HUES64 (cell line): ENCODE data around the gene OPN1MW3.
"Not testable (repeated sequence)": the region's sequence is repeated elsewhere in the genome, so short reads cannot be mapped to it uniquely, and the experiment has no call there.

Experiments
- H3K27ac ChIP-seq: 2 replicates; pipeline ENCODE4 v1.7.0; 2013; ENCODE audit warnings: low read depth, low read length, inconsistent platforms
- H3K27me3 ChIP-seq: 2 replicates; pipeline ENCODE4 v1.6.1; 2013; ENCODE audit warnings: mild to moderate bottlenecking, low read length; ENCODE audit not compliant: insufficient read depth
- H3K36me3 ChIP-seq: 2 replicates; pipeline ENCODE4 v1.6.1; 2013; ENCODE audit warnings: mild to moderate bottlenecking, low read length; ENCODE audit not compliant: insufficient read depth
- H3K4me1 ChIP-seq: 2 replicates; pipeline ENCODE4 v1.6.1; 2013; ENCODE audit warnings: mild to moderate bottlenecking, low read length, moderate library complexity; ENCODE audit not compliant: insufficient read depth
- H3K4me3 ChIP-seq: 2 replicates; pipeline ENCODE4 v1.5.1; 2013; ENCODE audit warnings: mild to moderate bottlenecking, low read length, moderate library complexity
- H3K9ac ChIP-seq: 2 replicates; pipeline ENCODE4 v1.6.1; 2013; ENCODE audit warnings: mild to moderate bottlenecking, low read depth, low read length
- H3K9me3 ChIP-seq: 2 replicates; pipeline ENCODE4 v1.6.1; 2013; ENCODE audit warnings: low read depth, low read length; ENCODE audit not compliant: insufficient read depth
- WGBS: fragments of 150-250, 120-280 bp; methylation state at CpG from one replicate; pipeline ENCODE4 v1.1.7; 2013; ENCODE audit warnings: missing lambda C conversion rate; 5-methylcytosine and 5-hydroxymethylcytosine counted together

The OPN1MW3 gene

DNA sequence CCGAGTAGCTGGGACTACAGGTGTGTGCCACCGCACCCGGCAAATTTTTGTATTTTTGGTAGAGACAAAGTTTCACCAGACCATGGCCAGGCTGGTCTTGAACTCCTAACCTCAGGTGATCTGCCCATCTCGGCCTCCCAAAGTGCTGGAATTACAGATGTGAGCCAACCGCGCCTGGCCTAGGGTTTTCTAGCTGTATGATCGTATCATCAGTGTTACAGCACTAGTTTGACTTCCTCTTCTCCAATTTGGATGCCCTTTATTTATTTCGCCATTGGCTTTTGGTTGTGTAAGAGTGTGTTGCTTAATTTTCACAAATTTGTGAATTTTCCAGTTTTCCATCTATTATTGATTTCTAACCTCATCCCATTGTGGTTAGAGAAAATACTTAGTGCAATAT lies 43.4 kb downstream of the OPN1MW3 start:
- 97% methylated on average over 7 of the region's 8 CpGs for WGBS
- Histone ChIP-seq H3K27me3 (no peaks in the 10 kb centered on the region), H3K4me1 (no peaks in the 10 kb centered on the region)

DNA sequence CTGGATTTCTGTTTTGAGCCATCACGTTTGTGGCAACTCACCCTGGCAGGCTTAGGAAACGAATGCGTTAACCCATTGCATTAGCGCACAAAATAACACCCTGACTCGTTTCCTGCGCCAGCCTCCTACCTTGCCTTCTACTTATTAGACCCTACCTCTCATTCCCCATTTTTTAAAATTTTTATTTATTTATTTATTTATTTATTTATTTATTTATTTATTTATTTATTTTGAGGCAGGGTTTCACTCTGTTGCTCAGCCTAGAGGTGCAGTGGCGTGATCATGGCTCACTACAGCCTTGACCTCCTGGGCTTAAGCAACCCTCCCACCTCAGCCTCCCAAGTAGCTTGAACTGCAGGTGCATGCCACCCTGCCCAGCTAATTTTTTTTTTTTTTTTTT lies 45.6 kb downstream of the OPN1MW3 start:
- not testable (repeated sequence) for H3K9me3 ChIP-seq, H3K9ac ChIP-seq, H3K4me1 ChIP-seq, H3K27ac ChIP-seq, H3K4me3 ChIP-seq, H3K27me3 ChIP-seq, H3K36me3 ChIP-seq
- WGBS: 98% methylated on average over 7 of the region's 7 CpGs

More for the DNA sequence above, 43.4 kb downstream of the OPN1MW3 start:
- H3K27ac ChIP-seq: no peak overlapping the region
- no peaks in the 10 kb centered on the region for H3K9me3 ChIP-seq
- no peak overlapping the region for H3K4me3 ChIP-seq
- H3K36me3 ChIP-seq: no peaks in the 10 kb centered on the region
- H3K9ac ChIP-seq: no peak overlapping the region

DNA sequence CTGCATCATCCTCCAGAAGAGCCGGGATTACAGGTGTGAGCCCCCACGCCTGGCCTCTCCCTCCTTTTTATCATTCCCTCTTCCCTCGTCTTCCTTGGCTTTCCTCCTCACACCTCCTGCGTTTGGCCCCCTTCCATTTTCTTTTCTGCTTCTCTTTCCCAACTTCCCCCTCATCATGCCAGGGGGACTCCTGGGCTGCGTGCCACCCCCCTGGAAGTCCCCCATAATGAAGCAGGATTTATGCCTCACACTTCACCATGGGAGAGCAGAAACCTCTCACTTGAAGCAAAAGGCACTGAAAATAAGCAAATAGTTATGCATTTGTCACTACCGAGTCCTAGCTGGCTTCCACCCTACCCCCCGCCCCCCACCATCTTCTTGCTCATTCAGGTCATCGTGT lies 46.1 kb downstream of the OPN1MW3 start:
- 86% methylated on average over 8 of the region's 8 CpGs for WGBS

DNA sequence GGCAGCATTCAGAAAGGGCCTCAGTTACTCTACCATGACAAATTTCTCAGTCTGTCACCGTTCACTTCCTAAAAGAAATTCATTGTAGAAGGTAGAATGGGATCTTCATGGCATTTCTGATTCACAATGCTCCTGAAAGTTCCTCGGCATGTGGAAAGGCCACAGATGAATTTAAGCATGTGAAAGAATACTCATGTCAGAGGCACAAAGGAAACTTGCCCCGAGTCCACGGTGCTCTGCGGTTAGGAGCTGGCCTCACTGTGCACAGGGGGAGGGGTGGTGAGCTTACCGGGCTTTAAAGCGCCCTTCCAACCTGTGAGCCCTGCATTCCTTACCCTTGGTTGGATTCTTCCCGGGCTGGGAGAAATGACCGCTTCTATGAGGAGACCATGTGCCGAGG lies 47.5 kb downstream of the OPN1MW3 start:
- no peak overlapping the region for H3K9ac ChIP-seq

More for the DNA sequence above, 46.1 kb downstream of the OPN1MW3 start:
- H3K36me3 ChIP-seq: no peaks in the 10 kb centered on the region
- H3K27me3 ChIP-seq: no peaks in the 10 kb centered on the region
- no peaks in the 10 kb centered on the region for H3K4me1 ChIP-seq
- no peaks in the 10 kb centered on the region for H3K9me3 ChIP-seq
- no peak overlapping the region for H3K4me3 ChIP-seq
- no peak overlapping the region for H3K9ac ChIP-seq
- H3K27ac ChIP-seq: no peak overlapping the region

DNA sequence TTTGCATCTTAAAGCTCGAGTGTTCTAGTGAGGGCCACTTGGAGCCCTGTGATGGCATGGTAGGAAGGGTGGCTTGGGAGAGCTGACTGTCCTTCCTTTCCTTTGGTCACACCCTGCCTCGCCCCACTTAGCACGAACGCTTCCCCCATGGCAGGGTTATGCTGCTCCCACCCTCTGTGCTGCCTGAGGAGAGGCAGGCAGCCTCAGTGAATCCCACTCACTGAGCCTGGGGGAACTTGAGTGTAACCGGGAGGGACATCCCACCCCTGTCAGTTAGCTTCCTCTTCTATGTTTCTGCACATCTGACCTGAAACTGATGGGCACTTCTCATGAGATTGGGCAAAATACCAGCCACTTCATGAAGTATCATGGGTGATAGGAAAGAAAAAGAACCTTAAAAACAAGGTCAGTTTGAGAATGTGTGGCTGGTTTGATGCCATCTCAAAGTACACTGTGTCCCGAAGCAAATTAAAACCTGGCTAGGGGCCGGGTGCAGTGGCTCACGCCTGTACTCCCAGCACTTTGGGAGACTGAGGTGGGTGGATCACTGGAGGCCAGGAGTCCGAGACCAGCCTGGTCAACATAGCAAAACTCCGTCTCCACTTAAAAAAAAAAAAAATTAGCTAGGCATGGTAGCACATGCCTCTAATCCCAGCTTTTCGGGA lies 48.3 kb downstream of the OPN1MW3 start:
- H3K27ac ChIP-seq: no peak overlapping the region
- no peak overlapping the region for H3K9ac ChIP-seq
- no peak overlapping the region for H3K4me3 ChIP-seq
- H3K36me3 ChIP-seq: no peaks in the 10 kb centered on the region
- H3K4me1 ChIP-seq: no peaks in the 10 kb centered on the region
- 93% methylated on average over 11 of the region's 11 CpGs for WGBS
- H3K9me3 ChIP-seq: no peaks in the 10 kb centered on the region
- no peaks in the 10 kb centered on the region for H3K27me3 ChIP-seq

More for the DNA sequence above, 47.5 kb downstream of the OPN1MW3 start:
- Histone ChIP-seq H3K4me3 (no peak overlapping the region), H3K4me1 (no peaks in the 10 kb centered on the region), H3K9me3 (no peaks in the 10 kb centered on the region), H3K27ac (no peak overlapping the region), H3K36me3 (no peaks in the 10 kb centered on the region), H3K27me3 (no peaks in the 10 kb centered on the region)
- 71% methylated on average over 9 of the region's 10 CpGs for WGBS

DNA sequence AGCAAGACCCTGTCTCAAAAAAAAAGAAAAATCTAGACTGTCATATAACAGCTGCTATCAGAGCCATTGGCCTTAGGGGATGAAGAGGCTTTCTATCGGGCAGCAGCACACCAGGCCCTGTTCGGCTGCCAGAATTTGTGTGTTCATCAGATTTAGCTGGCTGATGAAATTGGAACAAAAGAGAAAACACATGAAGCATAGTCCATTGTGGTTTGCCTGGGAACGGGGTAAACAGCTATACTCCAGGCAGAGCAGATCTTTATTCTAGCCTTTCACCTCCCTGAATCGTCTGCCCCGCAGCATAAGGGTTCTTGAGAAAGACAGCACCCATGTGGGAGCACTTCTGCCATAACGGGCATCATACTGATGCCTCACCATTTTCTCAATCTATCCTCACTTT lies 49.8 kb downstream of the OPN1MW3 start:
- Histone ChIP-seq H3K9ac (no peak overlapping the region), H3K9me3 (no peaks in the 10 kb centered on the region), H3K27me3 (no peaks in the 10 kb centered on the region), H3K4me1 (no peaks in the 10 kb centered on the region), H3K36me3 (no peaks in the 10 kb centered on the region), H3K27ac (no peak overlapping the region), H3K4me3 (no peak overlapping the region)
- WGBS: 93% methylated on average over 6 of the region's 6 CpGs

DNA sequence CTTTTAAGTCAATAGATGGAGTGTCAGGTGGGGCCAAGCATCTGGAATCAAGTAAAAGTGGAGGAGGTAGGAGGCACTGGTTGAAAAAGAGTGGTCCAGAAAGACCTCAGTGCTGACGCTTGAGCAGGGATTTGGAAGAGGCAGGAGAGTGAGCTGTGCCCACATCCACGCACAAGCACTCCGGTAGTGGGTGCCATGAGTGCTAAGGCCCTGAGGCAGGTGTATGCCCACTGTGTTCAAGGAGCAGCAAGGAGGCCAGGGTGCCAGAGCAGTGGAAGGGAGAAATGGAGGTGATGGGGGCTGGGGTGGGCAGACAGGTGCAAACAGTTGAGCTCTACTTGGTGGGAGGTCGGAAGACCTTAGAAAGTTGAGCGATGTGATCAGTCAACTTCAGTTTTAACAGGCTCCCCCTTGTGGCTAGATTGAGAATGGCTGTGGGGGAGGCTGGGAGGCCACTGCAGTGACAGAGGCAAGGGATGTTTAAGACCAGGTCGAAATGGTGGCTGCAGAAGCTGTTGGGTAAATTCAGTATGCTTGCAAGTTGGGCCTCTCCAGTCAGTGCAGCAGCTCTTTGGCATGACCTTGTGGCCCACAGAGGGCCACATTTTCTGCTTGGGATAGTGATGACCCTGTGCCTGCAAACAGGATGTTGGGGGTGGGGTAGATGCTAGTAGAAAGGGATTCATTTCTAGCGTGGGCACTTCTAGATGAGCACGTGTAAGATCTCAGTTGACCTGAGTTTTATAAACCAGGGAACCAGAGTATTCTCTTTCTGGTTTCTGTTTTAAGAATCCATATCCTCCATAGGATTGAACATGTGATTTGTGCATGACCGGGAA lies 50.9 kb downstream of the OPN1MW3 start:
- Histone ChIP-seq H3K9ac (no peak overlapping the region), H3K9me3 (no peaks in the 10 kb centered on the region), H3K27ac (no peak overlapping the region), H3K4me3 (no peak overlapping the region), H3K4me1 (no peaks in the 10 kb centered on the region), H3K36me3 (no peaks in the 10 kb centered on the region), H3K27me3 (no peaks in the 10 kb centered on the region)
- WGBS: 61% methylated on average over 8 of the region's 9 CpGs

DNA sequence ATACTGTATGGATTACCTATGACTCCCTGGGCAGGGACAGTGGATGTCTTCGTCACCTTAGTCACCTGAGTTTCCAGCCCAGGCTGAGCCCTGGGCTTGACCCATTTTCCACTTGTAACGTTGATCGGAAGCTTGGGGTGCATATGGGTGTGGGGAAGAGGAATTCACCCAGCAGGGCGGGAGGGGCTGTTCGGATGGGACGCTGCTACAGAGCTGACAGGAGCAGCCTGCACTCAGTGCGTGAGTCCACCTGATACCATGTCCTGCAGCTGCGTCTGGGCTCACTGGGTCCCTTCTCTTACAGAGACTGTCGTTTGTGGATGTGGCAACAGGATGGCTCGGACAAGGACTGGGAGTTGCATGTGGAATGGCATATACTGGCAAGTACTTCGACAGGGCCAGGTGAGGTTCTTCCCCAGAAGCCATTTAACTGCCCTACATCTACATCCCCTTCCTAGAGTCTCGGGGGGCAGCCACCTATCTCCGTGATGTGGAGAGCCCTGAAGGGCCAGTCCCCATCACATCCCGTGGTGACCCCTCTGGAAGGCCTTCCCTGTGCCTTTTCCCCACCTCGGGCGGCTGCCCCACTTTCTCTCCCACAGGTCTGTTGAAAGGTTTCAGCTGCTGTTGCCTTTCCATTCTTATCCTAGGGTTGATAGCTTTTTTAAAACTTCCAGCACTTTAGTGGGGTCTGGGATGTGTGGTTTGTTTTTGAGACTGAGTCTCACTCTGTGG lies 51.8 kb downstream of the OPN1MW3 start:
- Histone ChIP-seq H3K4me1 (no peaks in the 10 kb centered on the region), H3K9me3 (no peaks in the 10 kb centered on the region), H3K36me3 (no peaks in the 10 kb centered on the region), H3K27me3 (no peaks in the 10 kb centered on the region), H3K9ac (no peak overlapping the region), H3K4me3 (no peak overlapping the region), H3K27ac (no peak overlapping the region)
- WGBS: 91% methylated on average over 16 of the region's 16 CpGs

DNA sequence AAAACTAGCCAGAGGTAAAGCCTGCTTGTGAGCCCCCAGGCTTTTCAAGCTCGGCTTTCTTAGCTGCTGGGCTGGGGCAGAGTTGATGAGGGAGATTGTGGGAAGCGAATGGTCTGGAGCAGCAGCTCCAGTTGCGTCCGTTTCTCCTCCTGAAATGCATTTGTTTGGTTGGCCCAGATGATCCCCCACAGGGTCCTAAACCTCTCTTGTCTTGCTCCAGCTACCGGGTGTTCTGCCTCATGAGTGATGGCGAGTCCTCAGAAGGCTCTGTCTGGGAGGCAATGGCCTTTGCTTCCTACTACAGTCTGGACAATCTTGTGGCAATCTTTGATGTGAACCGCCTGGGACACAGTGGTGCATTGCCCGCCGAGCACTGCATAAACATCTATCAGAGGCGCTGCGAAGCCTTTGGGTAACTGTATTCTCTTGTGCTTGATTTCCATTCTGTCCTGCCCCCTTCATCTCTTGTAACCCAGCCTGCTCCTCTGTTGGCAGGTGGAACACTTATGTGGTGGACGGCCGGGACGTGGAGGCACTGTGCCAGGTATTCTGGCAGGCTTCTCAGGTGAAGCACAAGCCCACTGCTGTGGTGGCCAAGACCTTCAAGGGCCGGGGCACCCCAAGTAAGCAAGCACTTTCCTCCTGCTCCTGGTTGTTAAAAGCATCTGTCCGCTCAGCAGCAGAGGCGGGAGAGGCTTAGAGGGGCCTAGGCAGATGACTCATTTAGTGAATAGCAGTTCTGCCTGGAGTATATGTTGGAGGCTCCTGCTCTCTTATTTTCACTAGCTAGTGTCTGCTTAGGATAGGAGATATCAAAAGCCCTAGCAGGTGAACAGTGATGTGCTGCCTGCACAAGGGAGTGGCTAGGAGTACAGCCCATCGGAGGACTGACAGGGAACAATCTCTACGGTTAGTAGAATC lies 53.5 kb downstream of the OPN1MW3 start:
- H3K9me3 ChIP-seq: no peaks in the 10 kb centered on the region
- H3K36me3 ChIP-seq: no peaks in the 10 kb centered on the region
- H3K9ac ChIP-seq: no peak overlapping the region
- H3K27ac ChIP-seq: no peak overlapping the region
- H3K27me3 ChIP-seq: no peaks in the 10 kb centered on the region
- H3K4me3 ChIP-seq: no peak overlapping the region
- H3K4me1 ChIP-seq: no peaks in the 10 kb centered on the region
- WGBS: 81% methylated on average over 19 of the region's 19 CpGs

DNA sequence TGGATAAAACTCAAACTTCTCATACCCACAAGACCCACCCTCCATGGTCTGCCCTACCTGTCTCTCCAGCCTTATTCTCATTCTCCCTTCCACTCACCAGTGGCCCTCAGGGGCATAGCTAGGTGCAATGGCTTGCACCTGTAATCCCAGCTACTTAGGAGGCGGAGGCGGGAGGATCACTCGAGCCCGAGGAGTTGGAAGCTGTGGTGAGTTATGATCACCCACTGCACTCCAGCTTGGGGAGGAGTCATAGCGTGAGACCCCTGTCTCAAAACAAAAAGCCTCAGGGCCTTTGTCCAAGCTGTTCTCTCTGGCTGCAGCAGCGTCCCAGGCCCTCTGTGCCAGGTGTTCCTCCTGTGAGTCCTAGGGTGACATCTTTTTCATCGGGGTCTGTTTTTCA lies 54.7 kb downstream of the OPN1MW3 start:
- Histone ChIP-seq H3K36me3 (no peaks in the 10 kb centered on the region), H3K4me1 (no peaks in the 10 kb centered on the region), H3K9ac (no peak overlapping the region), H3K27me3 (no peaks in the 10 kb centered on the region), H3K9me3 (no peaks in the 10 kb centered on the region), H3K4me3 (no peak overlapping the region), H3K27ac (no peak overlapping the region)
- WGBS: 96% methylated on average over 7 of the region's 7 CpGs
